GM12872 (cell line): ENCODE data around the gene H2AZ2.

ENCODE experiments used
- TF ChIP-seq, protein P1 (sequence below): IDR thresholded peaks from 3 replicates; pipeline ENCODE4 v1.5.1; 2011; ENCODE audit warnings: low read depth, mild to moderate bottlenecking, low read length, moderate library complexity; ENCODE audit not compliant: insufficient read depth

Gene H2AZ2

DNA sequence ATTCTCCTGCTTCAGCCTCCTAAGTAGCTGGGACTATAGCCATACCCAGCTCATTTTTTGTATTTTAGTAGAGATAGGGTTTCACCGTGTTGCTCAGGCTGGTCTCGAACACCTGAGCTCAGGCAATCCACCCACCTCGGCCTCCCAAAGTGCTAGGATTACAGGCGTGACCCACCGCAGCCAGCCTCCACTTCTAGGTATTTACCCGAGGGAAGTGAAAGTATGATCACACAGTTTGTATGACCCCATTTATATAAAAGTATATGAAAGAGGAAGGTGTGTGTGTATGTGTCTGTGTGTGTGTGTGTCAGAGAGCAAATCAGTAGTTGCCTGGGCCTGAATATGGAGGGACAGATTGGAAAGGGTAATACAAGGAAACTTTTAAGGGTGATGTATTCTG is 39.4 kb upstream of the H2AZ2 start:
- TF ChIP-seq, protein P1, sequence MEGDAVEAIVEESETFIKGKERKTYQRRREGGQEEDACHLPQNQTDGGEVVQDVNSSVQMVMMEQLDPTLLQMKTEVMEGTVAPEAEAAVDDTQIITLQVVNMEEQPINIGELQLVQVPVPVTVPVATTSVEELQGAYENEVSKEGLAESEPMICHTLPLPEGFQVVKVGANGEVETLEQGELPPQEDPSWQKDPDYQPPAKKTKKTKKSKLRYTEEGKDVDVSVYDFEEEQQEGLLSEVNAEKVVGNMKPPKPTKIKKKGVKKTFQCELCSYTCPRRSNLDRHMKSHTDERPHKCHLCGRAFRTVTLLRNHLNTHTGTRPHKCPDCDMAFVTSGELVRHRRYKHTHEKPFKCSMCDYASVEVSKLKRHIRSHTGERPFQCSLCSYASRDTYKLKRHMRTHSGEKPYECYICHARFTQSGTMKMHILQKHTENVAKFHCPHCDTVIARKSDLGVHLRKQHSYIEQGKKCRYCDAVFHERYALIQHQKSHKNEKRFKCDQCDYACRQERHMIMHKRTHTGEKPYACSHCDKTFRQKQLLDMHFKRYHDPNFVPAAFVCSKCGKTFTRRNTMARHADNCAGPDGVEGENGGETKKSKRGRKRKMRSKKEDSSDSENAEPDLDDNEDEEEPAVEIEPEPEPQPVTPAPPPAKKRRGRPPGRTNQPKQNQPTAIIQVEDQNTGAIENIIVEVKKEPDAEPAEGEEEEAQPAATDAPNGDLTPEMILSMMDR = no peak

DNA sequence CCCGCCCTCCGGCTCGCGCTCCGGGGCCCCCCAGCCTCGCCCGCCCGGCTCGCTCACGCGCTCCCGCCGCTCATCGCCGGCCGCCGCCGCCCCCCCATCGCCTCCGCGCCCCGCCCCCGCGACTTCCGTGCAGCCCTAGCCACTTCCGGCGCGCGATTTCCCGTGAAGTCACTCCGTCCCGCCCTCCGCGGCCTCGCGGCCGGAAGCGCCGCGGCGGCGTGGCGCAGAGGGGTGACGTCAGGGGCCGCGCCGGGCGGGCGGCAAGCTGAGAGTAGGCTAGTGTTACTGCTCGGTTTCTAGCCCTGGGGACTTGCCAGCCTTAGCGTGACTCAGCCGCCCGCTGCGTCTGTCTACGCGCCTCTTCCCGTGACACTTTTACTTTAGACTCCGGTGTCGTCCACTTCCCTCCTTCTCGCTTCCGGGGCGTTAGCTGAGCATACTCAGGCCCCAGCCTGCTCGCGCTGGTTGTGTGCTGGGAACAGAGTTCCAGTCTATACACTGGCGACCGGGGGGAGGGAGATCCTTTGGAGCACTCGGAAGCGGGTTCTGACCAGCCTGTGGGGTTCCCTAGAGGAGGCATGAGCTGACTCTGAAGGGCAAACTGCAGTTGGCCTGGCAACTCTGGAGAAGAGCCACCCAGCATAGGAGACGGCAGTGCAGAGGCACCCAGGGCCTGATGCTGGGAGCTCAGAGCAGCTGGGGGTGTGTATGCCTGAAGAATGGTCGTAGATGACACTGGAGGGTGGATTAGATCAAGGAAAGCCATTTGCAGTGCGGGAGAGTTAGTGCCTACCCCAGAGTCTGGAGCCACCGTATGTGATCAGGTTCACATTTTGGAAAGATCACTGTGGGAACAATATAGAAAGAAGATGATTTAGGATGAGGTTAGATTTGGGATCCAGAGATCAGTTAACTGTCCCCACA is 37.8 kb upstream of the H2AZ2 start, which contains the start of gene PURB:
TSS of gene PURB (minus strand) at position 137 of the 924 bp plus-strand sequence. CDS start 182 bp downstream, outside the sequence.
- TF ChIP-seq, protein P1 = no peak

DNA sequence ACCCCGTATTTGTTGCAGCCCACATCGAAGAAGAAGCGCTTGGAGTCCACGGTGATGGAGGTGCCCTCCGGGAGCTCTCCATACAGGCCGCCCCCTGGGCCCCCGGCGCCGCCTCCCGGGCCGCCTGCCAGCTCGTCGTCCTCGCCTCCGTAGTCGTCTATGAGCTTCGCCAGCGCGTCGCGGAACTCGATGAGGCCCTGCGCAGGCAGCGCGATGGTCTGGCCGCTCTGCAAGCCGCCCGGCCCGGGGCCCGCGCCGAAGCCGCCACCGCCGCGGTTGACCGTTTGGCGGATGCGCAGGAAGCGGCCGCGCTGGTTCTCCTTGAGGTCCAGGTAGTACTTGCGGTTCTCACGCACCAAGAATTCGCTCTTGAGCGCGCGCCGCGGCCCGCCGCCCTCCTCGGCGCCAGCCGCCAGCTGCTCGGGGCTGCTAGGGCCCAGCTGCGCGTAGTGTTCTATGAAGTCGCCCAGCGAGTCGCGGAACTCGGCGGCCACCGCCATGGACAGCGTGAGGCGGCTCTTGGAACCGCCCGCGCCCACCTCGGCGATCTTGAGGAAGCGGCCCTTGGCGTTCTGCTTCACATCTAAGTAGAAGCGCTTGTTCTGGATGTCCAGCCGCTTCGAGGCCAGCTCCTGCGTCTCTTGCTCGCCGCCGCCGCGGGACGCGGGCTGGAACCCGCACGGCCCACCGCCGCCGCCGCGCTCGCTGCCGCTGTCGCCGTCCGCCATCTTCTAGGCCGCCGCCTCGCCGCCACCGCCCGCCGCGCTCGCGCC is 36.9 kb upstream of the H2AZ2 start:
- TF ChIP-seq, protein P1 = no peak

DNA sequence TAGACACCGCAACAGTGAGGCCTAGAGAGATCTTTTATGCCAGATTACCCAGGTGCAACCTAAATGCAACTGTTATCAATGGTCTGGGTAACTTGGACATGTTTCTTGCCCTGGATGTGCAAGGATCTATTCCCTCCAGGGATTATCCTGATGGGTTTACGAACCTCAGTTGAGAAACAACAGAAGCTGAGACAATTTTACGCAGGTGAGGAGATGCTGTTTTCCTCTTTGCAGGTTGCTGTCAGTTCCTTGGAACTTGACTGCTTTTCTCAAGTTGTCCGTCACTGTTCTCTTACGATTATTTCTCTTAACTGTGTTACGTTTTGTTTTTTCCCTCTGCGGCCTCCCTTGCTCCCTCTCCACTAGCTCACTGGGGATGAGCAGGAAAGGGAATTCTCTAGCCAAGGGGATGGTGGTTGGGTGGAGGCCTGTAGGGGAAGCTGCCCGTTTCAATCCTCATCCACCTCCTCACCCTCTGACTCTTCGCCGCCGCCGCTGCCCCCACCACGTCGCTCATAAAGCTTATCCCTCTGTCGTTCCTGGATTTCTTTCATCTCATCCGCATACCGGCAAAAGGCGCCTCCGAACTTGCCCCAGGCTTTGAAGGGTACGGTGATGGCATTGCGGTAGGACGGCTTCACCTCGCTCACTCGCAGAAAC is 36.2 kb upstream of the H2AZ2 start:
- TF ChIP-seq, protein P1 = no peak

DNA sequence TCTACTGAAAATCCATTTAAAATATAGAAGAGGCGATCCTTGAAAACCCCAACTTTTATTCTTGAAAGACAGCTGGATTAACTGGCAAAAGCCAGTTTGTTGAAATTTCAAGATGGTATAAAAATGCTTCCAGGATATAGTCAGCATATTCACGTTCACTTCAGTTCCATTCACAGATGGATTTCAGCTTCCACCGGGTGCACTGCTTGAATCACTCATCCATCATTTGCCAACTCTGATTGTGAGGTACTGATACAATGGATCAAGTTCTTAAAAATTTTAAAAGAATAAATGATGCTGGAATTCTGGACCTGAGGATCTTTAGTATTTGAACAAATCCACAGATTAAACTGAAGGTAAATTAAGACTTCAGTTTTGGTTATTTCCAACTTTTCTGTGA is 35.0 kb upstream of the H2AZ2 start:
- TF ChIP-seq, protein P1 = no peak

DNA sequence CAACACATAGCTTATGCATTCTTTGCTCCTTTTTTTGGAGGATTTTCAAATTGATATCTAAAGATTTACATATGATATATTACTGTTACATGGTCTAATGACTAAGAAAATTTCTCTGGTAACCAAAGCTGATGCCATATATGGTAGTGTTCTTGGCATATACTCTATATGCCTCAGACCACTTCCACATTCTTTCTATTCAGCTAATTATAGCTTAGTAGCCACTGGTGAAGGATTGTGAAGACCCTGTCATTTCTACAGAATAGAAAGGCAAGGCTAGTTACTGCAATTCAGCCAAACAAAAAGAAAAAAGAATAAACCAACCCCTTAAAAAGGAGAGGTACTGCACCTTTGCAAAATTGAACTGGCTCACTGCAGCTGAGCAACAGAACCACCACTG is 33.7 kb upstream of the H2AZ2 start:
- TF ChIP-seq, protein P1 = no peak
